ENCODE data around the gene RCAN1. TPM values are rescaled to one million over a fixed set of nuclear protein-coding genes. Genes with fewer than 3 reads are reported as not detected.

RCAN1 gene
- total RNA-seq, 6 donors from 2014 or later: 24.7 to 36.2 (median 29.4) TPM

GRCh38 chr21:34545079-34545884, 69.6 kb downstream of the RCAN1 start:
- DNase-seq (peak in 1 of 2 donors; percentile 81), ATAC-seq (ENCODE audit: low FRiP score in 2 of 2) (peak; percentile 81 to 85)
- TF ChIP-seq EP300 (IDR thresholded peaks at IDR 0.05) (peak in 2 of 4 donors; percentile 18 to 34), POLR2A (IDR thresholded peaks at IDR 0.05) (peak in 1 of 4 donors; percentile 59), POLR2AphosphoS5 (IDR thresholded peaks at IDR 0.05) (peak; percentile 13 to 32)
- TF ChIP-seq, protein P1, sequence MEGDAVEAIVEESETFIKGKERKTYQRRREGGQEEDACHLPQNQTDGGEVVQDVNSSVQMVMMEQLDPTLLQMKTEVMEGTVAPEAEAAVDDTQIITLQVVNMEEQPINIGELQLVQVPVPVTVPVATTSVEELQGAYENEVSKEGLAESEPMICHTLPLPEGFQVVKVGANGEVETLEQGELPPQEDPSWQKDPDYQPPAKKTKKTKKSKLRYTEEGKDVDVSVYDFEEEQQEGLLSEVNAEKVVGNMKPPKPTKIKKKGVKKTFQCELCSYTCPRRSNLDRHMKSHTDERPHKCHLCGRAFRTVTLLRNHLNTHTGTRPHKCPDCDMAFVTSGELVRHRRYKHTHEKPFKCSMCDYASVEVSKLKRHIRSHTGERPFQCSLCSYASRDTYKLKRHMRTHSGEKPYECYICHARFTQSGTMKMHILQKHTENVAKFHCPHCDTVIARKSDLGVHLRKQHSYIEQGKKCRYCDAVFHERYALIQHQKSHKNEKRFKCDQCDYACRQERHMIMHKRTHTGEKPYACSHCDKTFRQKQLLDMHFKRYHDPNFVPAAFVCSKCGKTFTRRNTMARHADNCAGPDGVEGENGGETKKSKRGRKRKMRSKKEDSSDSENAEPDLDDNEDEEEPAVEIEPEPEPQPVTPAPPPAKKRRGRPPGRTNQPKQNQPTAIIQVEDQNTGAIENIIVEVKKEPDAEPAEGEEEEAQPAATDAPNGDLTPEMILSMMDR (IDR thresholded peaks at IDR 0.05): no peak
- Histone ChIP-seq H3K4me3 (no peak overlapping the region), H3K27me3 (no peaks in the 10 kb centered on the region), H3K27ac (peak overlapping the region; percentile 69 to 82 (median 80)), H3K4me1 (peaks cover 21 to 37% (median 31%) of the 10 kb centered on the region in 4 donors), H3K36me3 (no peaks in the 10 kb centered on the region), H3K9me3 (no peaks in the 10 kb centered on the region)
- 43% methylated on average over 8 to 10 of the region's 10 CpGs for WGBS, 2 donors

DNA sequence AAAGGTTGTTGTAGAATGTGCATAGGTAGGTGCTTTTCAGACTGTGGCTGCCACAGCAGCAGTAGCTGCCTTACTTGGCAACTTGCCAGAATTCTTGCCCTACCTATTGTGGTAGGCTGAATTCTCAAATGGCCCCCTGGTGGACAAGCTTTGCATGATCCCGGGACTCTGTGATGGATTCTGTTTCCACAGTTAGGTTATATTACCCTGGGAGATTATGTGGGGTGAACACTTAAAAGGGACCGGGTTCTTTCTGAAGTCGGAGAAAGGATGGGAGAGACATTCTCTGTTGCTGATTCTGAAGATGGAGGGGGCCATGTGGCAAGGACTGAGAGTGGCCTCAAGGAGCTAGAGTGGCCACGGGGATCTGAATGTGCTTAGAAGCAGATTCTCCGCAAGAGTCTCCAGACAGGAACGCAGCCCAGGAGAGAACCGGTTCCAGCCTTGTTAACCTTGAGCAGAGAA, 70.8 kb downstream of the RCAN1 start:
- Histone ChIP-seq H3K9me3 (no peaks in the 10 kb centered on the region), H3K27me3 (no peaks in the 10 kb centered on the region), H3K4me3 (no peak overlapping the region), H3K4me1 (peaks cover 21 to 37% (median 31%) of the 10 kb centered on the region in 4 donors), H3K36me3 (no peaks in the 10 kb centered on the region), H3K27ac (peak overlapping the region; percentile 69 to 82 (median 80))
- WGBS, 2 donors: 92 to 96% methylated on average over 7 of the region's 7 CpGs
- DNase-seq: peak in 1 of 2 donors; percentile 84
- no peak for TF ChIP-seq POLR2A (IDR thresholded peaks at IDR 0.05)
- TF ChIP-seq, protein P1 (IDR thresholded peaks at IDR 0.05): peak; percentile 50 to 78 (median 72)
- TF ChIP-seq POLR2AphosphoS5 (IDR thresholded peaks at IDR 0.05): peak in 1 of 2 donors; percentile 42
- TF ChIP-seq EP300 (IDR thresholded peaks at IDR 0.05): no peak
- ATAC-seq (ENCODE audit: low FRiP score in 2 of 2): peak; percentile 73 to 81

- Histone ChIP-seq H3K36me3 (no peaks in the 10 kb centered on the region), H3K27me3 (no peaks in the 10 kb centered on the region), H3K27ac (no peak overlapping the region), H3K4me1 (peaks cover 21 to 37% (median 31%) of the 10 kb centered on the region in 4 donors), H3K4me3 (no peak overlapping the region), H3K9me3 (no peaks in the 10 kb centered on the region)
- WGBS, 2 donors: 68 to 95% methylated on average over 3 of the region's 3 CpGs
- ATAC-seq (ENCODE audit: low FRiP score in 2 of 2) (no peak), DNase-seq (no peak)
- TF ChIP-seq, protein P1 (IDR thresholded peaks at IDR 0.05): no peak
- TF ChIP-seq POLR2AphosphoS5 (IDR thresholded peaks at IDR 0.05): no peak
- TF ChIP-seq EP300 (IDR thresholded peaks at IDR 0.05): no peak
- TF ChIP-seq POLR2A (IDR thresholded peaks at IDR 0.05): no peak
Measured at GRCh38 chr21:34543017-34543416, 71.9 kb downstream of the RCAN1 start.

GRCh38 chr21:34540206-34540605, 74.7 kb downstream of the RCAN1 start:
- WGBS, 2 donors: 64 to 69% methylated on average over 3 to 5 of the region's 5 CpGs

More at GRCh38 chr21:34540206-34540605, 74.7 kb downstream of the RCAN1 start:
- no peak for TF ChIP-seq POLR2AphosphoS5 (IDR thresholded peaks at IDR 0.05)
- TF ChIP-seq POLR2A (IDR thresholded peaks at IDR 0.05): no peak
- TF ChIP-seq, protein P1 (IDR thresholded peaks at IDR 0.05): no peak
- TF ChIP-seq EP300 (IDR thresholded peaks at IDR 0.05): no peak
- no peaks in the 10 kb centered on the region for H3K9me3 ChIP-seq
- H3K27ac ChIP-seq: no peak overlapping the region
- H3K4me1 ChIP-seq: peaks cover 7 to 19% (median 12%) of the 10 kb centered on the region in 4 donors
- H3K27me3 ChIP-seq: no peaks in the 10 kb centered on the region
- DNase-seq (no peak), ATAC-seq (ENCODE audit: low FRiP score in 2 of 2) (no peak)
- no peaks in the 10 kb centered on the region for H3K36me3 ChIP-seq
- no peak overlapping the region for H3K4me3 ChIP-seq
